CD4-positive, alpha-beta T cell treated with Interleukin-15 for 1 hour (primary cell): ENCODE data around the gene SPOCK1.

Experiments
- DNase-seq: peaks from one replicate; pipeline ENCODE4 v3.0.0-alpha.2; 2020

Gene SPOCK1

GRCh38 chr5:137096149-137097103 lies 402.7 kb downstream of the SPOCK1 start:
- no peak for DNase-seq

- DNase-seq: no peak
Observed at GRCh38 chr5:137095597-137095996, 403.5 kb downstream of the SPOCK1 start.

GRCh38 chr5:137092831-137093230 lies 406.3 kb downstream of the SPOCK1 start:
- DNase-seq: no peak

- no peak for DNase-seq
Observed at GRCh38 chr5:137091472-137091871, 407.7 kb downstream of the SPOCK1 start.

GRCh38 chr5:137090721-137091120 lies 408.4 kb downstream of the SPOCK1 start:
- DNase-seq: no peak

- DNase-seq: no peak
Observed at GRCh38 chr5:137090151-137090550, 409.0 kb downstream of the SPOCK1 start.

- no peak for DNase-seq
Observed at GRCh38 chr5:137088175-137088574, 411.0 kb downstream of the SPOCK1 start.

GRCh38 chr5:137086342-137086741 lies 412.8 kb downstream of the SPOCK1 start:
- DNase-seq: no peak

- DNase-seq: no peak
Observed at GRCh38 chr5:137085206-137085605, 413.9 kb downstream of the SPOCK1 start.

- DNase-seq: no peak
Observed at GRCh38 chr5:137084016-137084415, 415.1 kb downstream of the SPOCK1 start.

- DNase-seq: no peak
Observed at GRCh38 chr5:137082951-137083350, 416.2 kb downstream of the SPOCK1 start.

- DNase-seq: no peak
Observed at GRCh38 chr5:137078171-137078665, 420.9 kb downstream of the SPOCK1 start.

- DNase-seq: no peak
Observed at GRCh38 chr5:137075163-137075970, 423.8 kb downstream of the SPOCK1 start.

GRCh38 chr5:137073189-137073588 lies 425.9 kb downstream of the SPOCK1 start:
- DNase-seq: no peak

GRCh38 chr5:137072361-137073115 lies 426.6 kb downstream of the SPOCK1 start:
- DNase-seq: no peak

GRCh38 chr5:137071931-137072330 lies 427.2 kb downstream of the SPOCK1 start:
- DNase-seq: no peak

GRCh38 chr5:137071526-137071925 lies 427.6 kb downstream of the SPOCK1 start:
- DNase-seq: no peak

- no peak for DNase-seq
Observed at GRCh38 chr5:137070521-137070920, 428.6 kb downstream of the SPOCK1 start.

GRCh38 chr5:137069358-137069757 lies 429.8 kb downstream of the SPOCK1 start:
- DNase-seq: no peak

GRCh38 chr5:137061382-137061781 lies 437.7 kb downstream of the SPOCK1 start:
- no peak for DNase-seq

GRCh38 chr5:137058089-137058488 lies 441.0 kb downstream of the SPOCK1 start:
- DNase-seq: no peak

- DNase-seq: no peak
Observed at GRCh38 chr5:137056676-137057075, 442.4 kb downstream of the SPOCK1 start.
